NCI-H187 (cell line): Measurements from ENCODE around the gene KIF2A.

Source experiments
- DNase-seq, 2 experiments: peaks; one replicate each; lab custom pipeline; 2025; lab: John Stamatoyannopoulos, UW

Gene KIF2A

GRCh38 chr5:62385131-62385530 is 79.1 kb downstream of the KIF2A start:
- no peak for DNase-seq

- DNase-seq = no peak
Observed at GRCh38 chr5:62385816-62386400, 79.9 kb downstream of the KIF2A start.

- DNase-seq = no peak
Observed at GRCh38 chr5:62386824-62387223, 80.8 kb downstream of the KIF2A start.

GRCh38 chr5:62395210-62395950 is 89.4 kb downstream of the KIF2A start:
- DNase-seq = no peak

GRCh38 chr5:62403411-62404250 is 97.6 kb downstream of the KIF2A start, which contains the start of gene DIMT1:
Gene DIMT1, minus strand, starts transcription at chr5:62403905. Its CDS starts 133 bp downstream, at chr5:62403772.
- peak; percentile 91 to 93 for DNase-seq

GRCh38 chr5:62412549-62413329 is 106.7 kb downstream of the KIF2A start, which contains the start of gene IPO11:
Gene IPO11, plus strand, starts transcription at chr5:62412763. Its CDS starts 24,517 bp downstream, at chr5:62437280.
- peak; percentile 99 for DNase-seq

- DNase-seq = no peak
Observed at GRCh38 chr5:62413711-62414110, 107.7 kb downstream of the KIF2A start.

- DNase-seq = no peak
Observed at GRCh38 chr5:62418462-62419076, 112.6 kb downstream of the KIF2A start.

GRCh38 chr5:62419609-62420008 is 113.6 kb downstream of the KIF2A start:
- DNase-seq = no peak

- no peak for DNase-seq
Observed at GRCh38 chr5:62421414-62421813, 115.4 kb downstream of the KIF2A start.

- no peak for DNase-seq
Observed at GRCh38 chr5:62424763-62425162, 118.8 kb downstream of the KIF2A start.

GRCh38 chr5:62431735-62432620 is 126.0 kb downstream of the KIF2A start:
- no peak for DNase-seq

GRCh38 chr5:62432621-62433064 is 126.6 kb downstream of the KIF2A start:
- DNase-seq = no peak
